Measurements from ENCODE around the gene ARL4D. TPM values are rescaled to one million over a fixed set of nuclear protein-coding genes. Genes with fewer than 3 reads are reported as not detected.

The ARL4D gene
- total RNA-seq, 1 experiment from 2014 or later, result 11.5 TPM

DNA sequence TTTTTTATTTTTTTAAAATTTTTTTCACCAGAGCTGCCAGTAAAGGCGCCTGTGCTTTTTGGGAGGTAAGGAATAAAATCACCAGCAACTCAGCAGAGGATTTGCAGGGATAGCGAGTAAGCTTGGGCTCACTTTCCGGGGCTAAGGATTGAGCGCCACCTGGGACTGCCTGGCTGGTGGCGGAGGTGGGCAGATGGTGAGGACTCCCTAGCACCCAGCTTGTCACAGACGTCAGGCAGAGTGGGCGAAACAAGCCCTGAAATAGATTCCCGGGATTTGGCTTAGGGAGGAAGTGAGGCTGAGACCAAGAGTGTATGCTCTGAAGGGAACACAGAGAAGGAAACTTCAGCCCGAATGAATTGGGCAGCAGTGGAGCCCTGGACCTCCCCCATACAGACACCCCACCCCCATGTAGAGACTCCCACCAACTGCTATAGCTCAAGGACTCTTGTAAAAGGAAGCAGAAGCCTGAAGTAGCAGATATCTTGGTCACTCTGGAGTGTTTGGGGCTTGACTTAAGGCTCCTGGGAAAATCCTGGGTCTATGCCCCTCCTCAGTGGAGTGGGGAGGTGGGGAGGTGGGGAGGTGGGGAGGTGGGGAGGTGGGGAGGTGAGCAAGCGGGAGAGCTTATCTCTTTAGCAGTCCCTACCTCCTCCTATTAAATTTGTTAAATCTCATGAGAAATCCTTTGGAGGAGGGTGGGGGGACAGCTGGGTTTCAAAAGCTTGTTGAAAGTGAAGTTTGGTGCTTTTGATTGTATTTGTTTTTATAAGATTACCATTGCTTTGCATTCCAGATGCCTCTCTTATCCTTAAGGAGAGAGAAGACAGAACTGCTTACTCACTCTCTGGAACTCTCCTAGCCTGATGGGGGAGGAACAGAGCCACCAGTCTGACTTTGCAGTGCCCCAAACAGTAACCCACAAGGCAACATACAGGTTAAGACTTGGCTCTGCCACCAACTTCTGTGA, 8.2 kb downstream of the ARL4D start:
- Histone ChIP-seq H3K27ac (ENCODE audit: low read depth, low read length) (no peak overlapping the region), H3K4me3 (replicated peaks in 1 of 2; ENCODE audit: low read depth in 1 of 2, low read length in 2 of 2) (no peak overlapping the region), H3K79me2 (ENCODE audit: insufficient read depth, low read length) (no peaks in the 10 kb centered on the region), H4K20me1 (ENCODE audit: insufficient read depth) (no peaks in the 10 kb centered on the region), H3K9me2 (ENCODE audit: insufficient read depth) (no peaks in the 10 kb centered on the region), H3K4me1 (ENCODE audit: control insufficient read depth in 1 of 2, insufficient read depth in 2 of 2, low read length in 2 of 2) (peaks cover 0 to 21% of the 10 kb centered on the region in 2 experiments; a peak in 2 of 4 replicates), H3K4me2 (ENCODE audit: low read length) (no peak overlapping the region), H3K27me3 (ENCODE audit: insufficient read depth, low read length) (no peaks in the 10 kb centered on the region), H3K9ac (ENCODE audit: low read length) (no peak overlapping the region), H2AFZ (ENCODE audit: low read depth, low read length, poor library complexity, severe bottlenecking) (no peak overlapping the region), H3K9me3 (ENCODE audit: control insufficient read depth in 1 of 2, insufficient read depth in 1 of 2, low read depth in 1 of 2, low read length in 2 of 2) (no peaks in the 10 kb centered on the region), H3K36me3 (ENCODE audit: control insufficient read depth in 1 of 2, insufficient read depth in 2 of 2, low read length in 2 of 2) (no peaks in the 10 kb centered on the region)
- ATAC-seq (no peak), DNase-seq (ENCODE audit: low read depth, low spot score) (no peak)
- intact Hi-C loops (cut with micrococcal nuclease), result no loop called here
- POLR2A ChIA-PET, result interaction anchor here (1.2 kb wide), 1 partner anchor 8 kb away, joined by 6 read pairs; the partner anchor contains the start of gene ARL4D
- CTCF ChIA-PET, result interaction anchor here (0.5 to 1.2 kb wide), 3 partner anchors 9 to 13 kb away, joined by 3 to 5 read pairs (median 4); partner anchors contain the start of gene ARL4D
- RAD21 ChIA-PET (ENCODE audit: low non-redundant PET in 1 of 2, low total read pairs in 2 of 2, uncharacterized antibody in 2 of 2, unreplicated experiment in 2 of 2), result no interaction called here
- TF ChIP-seq ZNF274 (IDR thresholded peaks at IDR 0.05; ENCODE audit: low read depth, low read length), result no peak
- no peak for TF ChIP-seq POLR2A (IDR thresholded peaks at IDR 0.05; ENCODE audit: borderline replicate concordance, extremely low read depth, insufficient read depth, insufficient read length)
- no peak for TF ChIP-seq SRF (IDR thresholded peaks at IDR 0.05; ENCODE audit: low read depth)
- TF ChIP-seq SIN3A (IDR thresholded peaks at IDR 0.05; ENCODE audit: low read depth), result no peak
- TF ChIP-seq EGR1 (IDR thresholded peaks at IDR 0.05; ENCODE audit: low read depth), result no peak
- TF ChIP-seq CBX3 (IDR thresholded peaks at IDR 0.05; ENCODE audit: low read depth), result no peak
- no peak for TF ChIP-seq POLR2AphosphoS5 (IDR thresholded peaks at IDR 0.05; ENCODE audit: low read depth, low read length)
- TF ChIP-seq RAD21 (IDR thresholded peaks at IDR 0.05; ENCODE audit: low read depth), result no peak
- TF ChIP-seq, protein P1, sequence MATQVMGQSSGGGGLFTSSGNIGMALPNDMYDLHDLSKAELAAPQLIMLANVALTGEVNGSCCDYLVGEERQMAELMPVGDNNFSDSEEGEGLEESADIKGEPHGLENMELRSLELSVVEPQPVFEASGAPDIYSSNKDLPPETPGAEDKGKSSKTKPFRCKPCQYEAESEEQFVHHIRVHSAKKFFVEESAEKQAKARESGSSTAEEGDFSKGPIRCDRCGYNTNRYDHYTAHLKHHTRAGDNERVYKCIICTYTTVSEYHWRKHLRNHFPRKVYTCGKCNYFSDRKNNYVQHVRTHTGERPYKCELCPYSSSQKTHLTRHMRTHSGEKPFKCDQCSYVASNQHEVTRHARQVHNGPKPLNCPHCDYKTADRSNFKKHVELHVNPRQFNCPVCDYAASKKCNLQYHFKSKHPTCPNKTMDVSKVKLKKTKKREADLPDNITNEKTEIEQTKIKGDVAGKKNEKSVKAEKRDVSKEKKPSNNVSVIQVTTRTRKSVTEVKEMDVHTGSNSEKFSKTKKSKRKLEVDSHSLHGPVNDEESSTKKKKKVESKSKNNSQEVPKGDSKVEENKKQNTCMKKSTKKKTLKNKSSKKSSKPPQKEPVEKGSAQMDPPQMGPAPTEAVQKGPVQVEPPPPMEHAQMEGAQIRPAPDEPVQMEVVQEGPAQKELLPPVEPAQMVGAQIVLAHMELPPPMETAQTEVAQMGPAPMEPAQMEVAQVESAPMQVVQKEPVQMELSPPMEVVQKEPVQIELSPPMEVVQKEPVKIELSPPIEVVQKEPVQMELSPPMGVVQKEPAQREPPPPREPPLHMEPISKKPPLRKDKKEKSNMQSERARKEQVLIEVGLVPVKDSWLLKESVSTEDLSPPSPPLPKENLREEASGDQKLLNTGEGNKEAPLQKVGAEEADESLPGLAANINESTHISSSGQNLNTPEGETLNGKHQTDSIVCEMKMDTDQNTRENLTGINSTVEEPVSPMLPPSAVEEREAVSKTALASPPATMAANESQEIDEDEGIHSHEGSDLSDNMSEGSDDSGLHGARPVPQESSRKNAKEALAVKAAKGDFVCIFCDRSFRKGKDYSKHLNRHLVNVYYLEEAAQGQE (IDR thresholded peaks at IDR 0.05; ENCODE audit: low read depth), result no peak
- no TSS peak for BruUV-seq (replicated peaks)

Data from HCT116 (cell line).